WTC11 (cell line): Measurements from ENCODE around the gene ADARB2.

Experiments used
- CREB1 ChIP-seq: sonication (generic); formaldehyde crosslinking; IDR thresholded peaks from 2 replicates; pipeline ENCODE4 v1.8.0; 2023; ENCODE audit warnings: mild to moderate bottlenecking, missing genetic modification reagents
- ESRRA ChIP-seq: sonication (generic); formaldehyde crosslinking; IDR thresholded peaks from 2 replicates; pipeline ENCODE4 v1.8.1; 2022; ENCODE audit warnings: mild to moderate bottlenecking, missing genetic modification reagents, borderline replicate concordance
- NFE2L1 ChIP-seq: sonication (generic); formaldehyde crosslinking; IDR thresholded peaks from 2 replicates; pipeline ENCODE4 v1.8.1; 2023; ENCODE audit warnings: missing genetic modification reagents
- PRRX2 ChIP-seq: fragments of 250-450 bp; sonication (Bioruptor Pico); IDR thresholded peaks from 2 replicates; pipeline ENCODE4 v1.8.0; 2021; ENCODE audit warnings: mild to moderate bottlenecking
- TCF7 ChIP-seq: sonication (generic); formaldehyde crosslinking; IDR thresholded peaks from 2 replicates; pipeline ENCODE4 v1.8.0; 2022; ENCODE audit warnings: mild to moderate bottlenecking, low read depth, missing genetic modification reagents, moderate library complexity
- ZBTB21 ChIP-seq: sonication (generic); formaldehyde crosslinking; IDR thresholded peaks from 2 replicates; pipeline ENCODE4 v1.8.1; 2023; ENCODE audit warnings: mild to moderate bottlenecking, missing genetic modification reagents, borderline replicate concordance
- ZNF232 ChIP-seq: sonication (generic); formaldehyde crosslinking; IDR thresholded peaks from 2 replicates; pipeline ENCODE4 v1.8.0; 2022; ENCODE audit warnings: mild to moderate bottlenecking, missing genetic modification reagents
- ZNF396 ChIP-seq: fragments of 250-450 bp; sonication (Bioruptor Pico); IDR thresholded peaks from 2 replicates; pipeline ENCODE4 v1.8.0; 2021; ENCODE audit warnings: mild to moderate bottlenecking, moderate library complexity, borderline replicate concordance
- TF ChIP-seq, protein P1 (sequence below): fragments of 200-600 bp; IDR thresholded peaks from 2 replicates; pipeline ENCODE4 v1.8.0; 2022; ENCODE audit warnings: antibody characterized with exemption
- TF ChIP-seq, protein P2 (sequence below): sonication (generic); formaldehyde crosslinking; IDR thresholded peaks from 2 replicates; pipeline ENCODE4 v1.8.0; 2022; ENCODE audit warnings: mild to moderate bottlenecking, missing genetic modification reagents
- TF ChIP-seq, protein P3 (sequence below): sonication (generic); formaldehyde crosslinking; IDR thresholded peaks from 2 replicates; pipeline ENCODE4 v1.8.1; 2023; ENCODE audit warnings: mild to moderate bottlenecking, missing genetic modification reagents, moderate library complexity
- TF ChIP-seq, protein P4 (sequence below): sonication (generic); formaldehyde crosslinking; conservative IDR thresholded peaks from 2 replicates; pipeline ENCODE4 v1.8.1; 2022; ENCODE audit warnings: mild to moderate bottlenecking, missing genetic modification reagents

DNA sequence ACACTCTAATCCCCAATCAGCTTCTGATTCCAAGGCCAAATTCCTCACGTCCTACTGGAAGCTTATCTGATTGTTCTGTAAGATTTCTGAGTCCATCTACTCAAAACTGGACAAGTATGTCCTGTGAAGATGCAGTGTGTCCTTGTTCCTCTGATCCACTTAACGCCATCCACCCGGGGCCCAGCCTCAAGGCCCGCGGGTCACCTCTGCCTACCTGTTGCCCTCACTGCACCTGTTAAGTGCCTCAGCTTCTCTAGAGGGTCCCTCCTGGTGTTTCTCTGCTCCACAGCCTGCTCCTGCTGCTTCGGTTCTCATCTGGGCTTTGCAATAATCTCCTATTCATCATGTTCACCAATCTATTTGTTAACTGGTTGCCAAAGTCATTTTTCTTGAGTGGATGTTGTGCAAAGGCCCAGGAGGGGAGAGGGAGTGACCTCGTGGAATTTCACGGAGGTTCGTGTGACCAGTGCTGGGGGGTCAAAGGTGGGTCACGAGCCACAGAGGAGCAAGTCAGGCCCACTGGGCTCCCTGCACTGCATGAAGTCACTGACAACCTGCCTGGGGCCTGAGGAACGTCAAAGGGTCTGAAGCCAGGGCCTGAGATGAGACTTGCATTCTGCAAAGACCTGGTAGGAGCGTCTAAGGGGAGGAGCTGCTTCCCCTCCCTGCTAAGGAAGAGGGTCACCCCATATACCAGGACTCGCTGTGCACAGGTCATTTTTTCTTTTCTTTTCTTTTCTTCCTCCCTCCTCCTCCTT lies 343.0 kb downstream of the ADARB2 start:
- TF ChIP-seq, protein P1, sequence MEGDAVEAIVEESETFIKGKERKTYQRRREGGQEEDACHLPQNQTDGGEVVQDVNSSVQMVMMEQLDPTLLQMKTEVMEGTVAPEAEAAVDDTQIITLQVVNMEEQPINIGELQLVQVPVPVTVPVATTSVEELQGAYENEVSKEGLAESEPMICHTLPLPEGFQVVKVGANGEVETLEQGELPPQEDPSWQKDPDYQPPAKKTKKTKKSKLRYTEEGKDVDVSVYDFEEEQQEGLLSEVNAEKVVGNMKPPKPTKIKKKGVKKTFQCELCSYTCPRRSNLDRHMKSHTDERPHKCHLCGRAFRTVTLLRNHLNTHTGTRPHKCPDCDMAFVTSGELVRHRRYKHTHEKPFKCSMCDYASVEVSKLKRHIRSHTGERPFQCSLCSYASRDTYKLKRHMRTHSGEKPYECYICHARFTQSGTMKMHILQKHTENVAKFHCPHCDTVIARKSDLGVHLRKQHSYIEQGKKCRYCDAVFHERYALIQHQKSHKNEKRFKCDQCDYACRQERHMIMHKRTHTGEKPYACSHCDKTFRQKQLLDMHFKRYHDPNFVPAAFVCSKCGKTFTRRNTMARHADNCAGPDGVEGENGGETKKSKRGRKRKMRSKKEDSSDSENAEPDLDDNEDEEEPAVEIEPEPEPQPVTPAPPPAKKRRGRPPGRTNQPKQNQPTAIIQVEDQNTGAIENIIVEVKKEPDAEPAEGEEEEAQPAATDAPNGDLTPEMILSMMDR: no peak
- TF ChIP-seq ESRRA (CRISPR knock-in tag) (no peak), PRRX2 (CRISPR knock-in tag) (no peak), CREB1 (CRISPR knock-in tag) (no peak), ZNF396 (CRISPR knock-in tag) (no peak), ZNF232 (CRISPR knock-in tag) (no peak), NFE2L1 (CRISPR knock-in tag) (no peak), ZBTB21 (CRISPR knock-in tag) (no peak), TCF7 (CRISPR knock-in tag) (no peak)
- TF ChIP-seq, protein P2, sequence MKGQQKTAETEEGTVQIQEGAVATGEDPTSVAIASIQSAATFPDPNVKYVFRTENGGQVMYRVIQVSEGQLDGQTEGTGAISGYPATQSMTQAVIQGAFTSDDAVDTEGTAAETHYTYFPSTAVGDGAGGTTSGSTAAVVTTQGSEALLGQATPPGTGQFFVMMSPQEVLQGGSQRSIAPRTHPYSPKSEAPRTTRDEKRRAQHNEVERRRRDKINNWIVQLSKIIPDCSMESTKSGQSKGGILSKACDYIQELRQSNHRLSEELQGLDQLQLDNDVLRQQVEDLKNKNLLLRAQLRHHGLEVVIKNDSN (CRISPR knock-in tag): no peak
- TF ChIP-seq, protein P3, sequence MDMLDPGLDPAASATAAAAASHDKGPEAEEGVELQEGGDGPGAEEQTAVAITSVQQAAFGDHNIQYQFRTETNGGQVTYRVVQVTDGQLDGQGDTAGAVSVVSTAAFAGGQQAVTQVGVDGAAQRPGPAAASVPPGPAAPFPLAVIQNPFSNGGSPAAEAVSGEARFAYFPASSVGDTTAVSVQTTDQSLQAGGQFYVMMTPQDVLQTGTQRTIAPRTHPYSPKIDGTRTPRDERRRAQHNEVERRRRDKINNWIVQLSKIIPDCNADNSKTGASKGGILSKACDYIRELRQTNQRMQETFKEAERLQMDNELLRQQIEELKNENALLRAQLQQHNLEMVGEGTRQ (CRISPR knock-in tag): no peak
- TF ChIP-seq, protein P4, sequence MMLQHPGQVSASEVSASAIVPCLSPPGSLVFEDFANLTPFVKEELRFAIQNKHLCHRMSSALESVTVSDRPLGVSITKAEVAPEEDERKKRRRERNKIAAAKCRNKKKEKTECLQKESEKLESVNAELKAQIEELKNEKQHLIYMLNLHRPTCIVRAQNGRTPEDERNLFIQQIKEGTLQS (CRISPR knock-in tag): no peak
